GM10266 (cell line): Measurements from ENCODE around the gene TNIK.

Experiments used
- DNase-seq: peaks from one replicate; pipeline ENCODE4 v3.0.0; 2012; ENCODE audit errors: extremely low spot score
- TF ChIP-seq, protein P1 (sequence below): IDR thresholded peaks from 2 replicates; pipeline ENCODE4 v1.5.1; 2012; ENCODE audit warnings: mild to moderate bottlenecking, low read depth; ENCODE audit not compliant: control insufficient read depth, insufficient read depth; ENCODE audit errors: missing control alignments

Gene TNIK

DNA sequence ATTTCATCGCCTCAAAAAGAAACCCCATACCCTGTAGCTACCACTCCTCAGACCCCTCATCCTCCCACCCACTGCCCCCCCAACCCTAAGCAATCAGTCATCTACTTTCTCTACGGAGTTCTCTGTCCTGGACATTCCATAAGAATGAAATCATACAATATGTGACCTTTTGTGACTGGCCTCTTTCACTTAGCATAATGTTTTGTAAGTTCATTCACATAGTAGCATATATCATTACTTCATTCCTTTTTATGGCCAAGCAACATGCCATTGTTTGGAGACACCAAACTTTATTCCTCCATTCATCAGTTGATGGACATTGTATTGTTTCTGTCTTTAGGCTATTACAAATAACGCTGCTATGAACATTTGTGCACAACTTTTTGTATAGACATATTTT is 64.2 kb downstream of the TNIK start:
- no peak for DNase-seq
- TF ChIP-seq, protein P1, sequence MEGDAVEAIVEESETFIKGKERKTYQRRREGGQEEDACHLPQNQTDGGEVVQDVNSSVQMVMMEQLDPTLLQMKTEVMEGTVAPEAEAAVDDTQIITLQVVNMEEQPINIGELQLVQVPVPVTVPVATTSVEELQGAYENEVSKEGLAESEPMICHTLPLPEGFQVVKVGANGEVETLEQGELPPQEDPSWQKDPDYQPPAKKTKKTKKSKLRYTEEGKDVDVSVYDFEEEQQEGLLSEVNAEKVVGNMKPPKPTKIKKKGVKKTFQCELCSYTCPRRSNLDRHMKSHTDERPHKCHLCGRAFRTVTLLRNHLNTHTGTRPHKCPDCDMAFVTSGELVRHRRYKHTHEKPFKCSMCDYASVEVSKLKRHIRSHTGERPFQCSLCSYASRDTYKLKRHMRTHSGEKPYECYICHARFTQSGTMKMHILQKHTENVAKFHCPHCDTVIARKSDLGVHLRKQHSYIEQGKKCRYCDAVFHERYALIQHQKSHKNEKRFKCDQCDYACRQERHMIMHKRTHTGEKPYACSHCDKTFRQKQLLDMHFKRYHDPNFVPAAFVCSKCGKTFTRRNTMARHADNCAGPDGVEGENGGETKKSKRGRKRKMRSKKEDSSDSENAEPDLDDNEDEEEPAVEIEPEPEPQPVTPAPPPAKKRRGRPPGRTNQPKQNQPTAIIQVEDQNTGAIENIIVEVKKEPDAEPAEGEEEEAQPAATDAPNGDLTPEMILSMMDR: no peak

DNA sequence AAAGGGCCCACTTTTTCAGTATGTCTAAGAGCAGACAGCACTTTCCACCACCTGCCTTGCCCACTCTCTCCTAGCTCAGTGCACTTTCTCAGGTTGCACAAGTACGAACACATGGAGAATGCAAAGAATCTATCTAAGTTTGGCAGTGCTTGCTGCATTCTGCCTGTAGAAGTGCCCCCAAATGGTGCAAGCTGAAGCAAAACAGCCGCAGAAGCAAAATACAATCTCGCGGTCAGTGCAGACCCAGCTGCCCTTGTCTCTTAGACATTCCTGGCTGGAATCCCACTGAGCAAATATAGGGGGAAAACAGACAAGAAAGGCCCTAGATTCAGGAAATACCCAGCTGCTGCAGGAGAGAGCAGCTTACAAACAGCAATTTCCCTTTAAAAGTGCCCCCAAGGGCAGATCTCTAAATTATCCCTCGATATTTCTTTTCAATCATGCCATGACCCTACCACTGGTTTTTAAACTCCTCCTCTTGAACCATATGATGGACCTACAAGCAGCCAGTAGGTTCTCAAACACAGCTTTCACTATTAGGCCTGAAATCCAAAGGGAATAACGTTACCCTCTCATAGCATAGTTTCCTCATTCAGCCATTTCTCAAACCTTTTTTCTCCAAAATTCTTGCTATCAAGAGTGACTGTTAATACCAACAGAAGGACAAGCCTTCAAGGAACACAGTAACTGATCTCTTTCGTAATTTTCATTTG is 67.0 kb downstream of the TNIK start:
- TF ChIP-seq, protein P1: no peak
- DNase-seq: no peak

DNA sequence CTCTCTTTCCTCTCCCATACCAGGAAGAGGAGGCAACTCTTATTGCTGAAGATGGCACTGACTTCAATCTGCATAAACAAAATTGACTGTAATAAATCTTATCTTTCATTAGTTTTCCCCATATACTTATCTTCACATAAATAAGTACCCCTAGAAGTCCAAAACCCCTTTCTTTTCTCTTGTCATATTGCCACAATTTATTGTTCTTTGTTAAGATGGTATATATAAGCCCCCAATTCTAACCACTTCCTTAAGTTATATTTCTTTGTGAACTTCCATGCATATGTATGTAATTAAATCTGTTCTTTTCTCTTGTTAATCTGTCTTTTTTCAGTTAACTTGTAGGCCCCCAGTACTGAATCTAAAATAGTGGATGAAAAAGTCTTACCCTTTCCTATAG is 68.8 kb downstream of the TNIK start:
- TF ChIP-seq, protein P1: no peak
- DNase-seq: no peak

DNA sequence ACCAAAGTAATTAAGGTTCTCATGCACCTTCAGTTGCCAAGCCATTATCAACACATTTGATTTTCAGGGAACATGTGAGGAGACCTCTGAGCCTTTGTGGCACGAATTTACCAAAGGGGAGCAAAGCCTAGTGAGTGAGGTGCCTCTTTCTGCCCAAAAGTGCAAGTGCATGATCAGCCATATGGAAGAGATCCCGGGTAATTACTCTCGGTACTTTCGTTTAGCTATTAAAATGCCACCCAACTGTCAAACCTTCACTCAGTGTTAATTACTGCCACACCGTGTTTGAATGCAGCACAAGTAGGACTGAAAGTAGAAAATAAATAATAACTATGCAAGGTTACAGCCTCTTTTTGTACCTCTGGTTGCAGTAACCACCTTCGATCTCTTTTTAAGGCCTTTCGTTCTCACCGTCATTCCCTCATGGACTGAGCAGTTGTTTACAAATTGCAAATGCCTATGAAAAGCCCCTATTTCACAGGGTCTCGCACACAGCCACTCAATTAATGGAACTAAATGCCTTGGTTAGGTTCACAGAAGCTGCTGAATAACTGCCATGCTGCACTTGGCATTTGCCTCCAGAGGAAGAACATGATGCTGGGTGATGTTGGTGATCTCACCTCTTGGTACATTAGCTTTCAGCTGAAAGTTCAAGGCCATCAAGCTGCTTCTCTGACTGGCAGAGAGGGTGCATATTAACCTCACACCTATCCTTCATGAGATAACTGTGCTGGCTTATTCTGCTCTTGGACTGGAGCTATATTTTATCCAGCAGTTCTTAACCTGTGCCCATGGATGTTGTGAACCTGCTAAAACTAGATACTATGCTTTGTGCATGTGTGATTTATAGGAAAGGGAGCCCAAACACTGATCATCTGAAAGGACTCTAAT is 69.9 kb downstream of the TNIK start:
- no peak for DNase-seq
- TF ChIP-seq, protein P1: no peak

DNA sequence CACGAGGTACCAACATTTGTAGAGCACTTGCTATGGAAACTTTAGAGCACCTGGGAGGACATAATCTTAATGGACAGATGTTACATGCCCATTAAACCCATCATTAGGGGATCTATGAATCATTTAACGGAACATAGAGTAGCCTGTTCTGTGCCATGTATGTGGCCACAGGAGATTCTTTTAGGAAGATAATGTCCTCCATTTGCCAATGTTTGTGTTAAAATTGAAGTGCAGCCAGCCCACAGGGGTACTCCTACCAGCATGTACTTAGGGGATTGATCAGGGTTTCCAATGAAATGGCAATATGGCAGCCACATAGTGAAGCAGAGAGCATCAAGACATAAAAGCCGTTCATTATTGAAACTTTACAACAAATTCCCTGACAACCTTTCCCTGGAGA is 70.7 kb downstream of the TNIK start:
- DNase-seq: no peak
- TF ChIP-seq, protein P1: no peak

DNA sequence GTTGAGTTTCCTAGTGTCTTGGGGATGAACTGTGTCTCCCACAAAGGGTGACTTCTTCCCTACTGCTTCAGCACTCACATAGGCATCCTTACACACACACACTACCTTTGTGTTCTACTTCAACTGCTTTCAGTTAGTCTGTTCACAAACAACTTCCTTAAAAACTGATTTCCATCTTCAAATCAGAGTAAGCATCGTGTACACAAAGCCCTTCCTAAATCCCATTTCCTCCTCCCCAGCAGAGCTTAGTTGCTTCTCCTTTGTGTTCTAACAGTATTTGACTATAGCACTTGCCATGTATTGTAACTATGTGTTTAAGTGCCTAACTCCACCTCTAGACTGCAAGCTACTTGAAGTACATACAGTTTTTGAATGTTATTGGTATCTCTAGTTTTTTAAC is 71.7 kb downstream of the TNIK start:
- no peak for DNase-seq
- TF ChIP-seq, protein P1: no peak

DNA sequence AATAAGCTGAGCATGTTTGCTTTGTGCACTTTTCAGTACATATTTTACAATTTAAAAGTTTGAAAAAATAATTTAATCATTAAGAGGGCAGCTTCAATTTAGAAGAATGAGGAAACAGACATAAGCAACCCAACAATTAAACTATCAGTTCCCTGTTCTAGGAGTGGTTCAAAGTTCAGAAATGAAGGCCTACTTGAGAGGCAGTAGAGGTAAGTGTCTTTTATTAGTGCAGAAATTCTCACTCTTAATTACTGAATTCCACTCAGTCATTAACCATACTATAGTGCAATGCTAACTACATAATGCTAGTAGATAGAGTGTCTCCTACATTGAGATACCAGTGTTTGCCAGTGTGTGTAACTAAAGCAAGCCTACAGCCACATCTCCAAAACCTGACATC is 73.1 kb downstream of the TNIK start:
- TF ChIP-seq, protein P1: no peak
- DNase-seq: no peak
